H7 (cell line): ENCODE results near the gene SPAG16. TPM values are rescaled to one million over a fixed set of nuclear protein-coding genes. Genes with fewer than 3 reads are reported as not detected.

Experiments used
- DNase-seq: peaks from one replicate; pipeline ENCODE4 v3.0.0; 2012
- H3K27me3 ChIP-seq: 2 replicates; pipeline ENCODE4 v1.6.0; 2011; ENCODE audit warnings: mild to moderate bottlenecking, low read length; ENCODE audit not compliant: control insufficient read depth, insufficient read depth
- H3K36me3 ChIP-seq: replicated peaks from 2 replicates; pipeline ENCODE4 v1.5.1; 2011; ENCODE audit warnings: low read length; ENCODE audit not compliant: control insufficient read depth, insufficient read depth
- H3K4me3 ChIP-seq: 2 replicates; pipeline ENCODE4 v1.5.1; 2011; ENCODE audit warnings: low read depth, mild to moderate bottlenecking, control low read depth, low read length, moderate library complexity; ENCODE audit not compliant: insufficient read depth
- total RNA-seq: library from RNA; depleted of rRNA; stranded (reverse); fragments of >200 nt; shearing (Covaris generic); gene quantifications from 2 replicates; pipeline ENCODE4 v1.2.3, GENCODE V29; 2014

Gene SPAG16
- total RNA-seq, 1 experiment from 2014 or later, result 17.2 TPM

DNA sequence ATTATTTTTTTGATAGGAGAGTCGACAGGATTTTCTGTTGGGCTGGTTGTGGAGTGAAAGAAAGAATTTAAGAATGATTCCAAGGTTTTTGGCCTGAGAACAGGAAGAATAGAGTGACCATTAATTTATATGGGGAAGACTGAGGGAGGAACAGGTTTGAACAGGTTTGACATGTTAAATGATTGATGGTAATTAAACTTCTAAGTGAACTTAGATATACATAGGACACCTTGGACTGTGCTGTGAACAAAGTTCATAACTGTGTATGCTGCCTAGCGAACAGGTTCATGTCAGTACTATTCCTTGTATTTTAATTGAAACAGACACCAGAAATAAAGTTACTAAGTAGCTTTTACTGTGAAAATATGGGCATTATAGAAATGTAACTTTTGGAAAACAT, 212.0 kb downstream of the SPAG16 start:
- H3K36me3 ChIP-seq, result no peaks in the 10 kb centered on the region
- H3K4me3 ChIP-seq, result no peak overlapping the region
- no peak for DNase-seq
- no peaks in the 10 kb centered on the region for H3K27me3 ChIP-seq

DNA sequence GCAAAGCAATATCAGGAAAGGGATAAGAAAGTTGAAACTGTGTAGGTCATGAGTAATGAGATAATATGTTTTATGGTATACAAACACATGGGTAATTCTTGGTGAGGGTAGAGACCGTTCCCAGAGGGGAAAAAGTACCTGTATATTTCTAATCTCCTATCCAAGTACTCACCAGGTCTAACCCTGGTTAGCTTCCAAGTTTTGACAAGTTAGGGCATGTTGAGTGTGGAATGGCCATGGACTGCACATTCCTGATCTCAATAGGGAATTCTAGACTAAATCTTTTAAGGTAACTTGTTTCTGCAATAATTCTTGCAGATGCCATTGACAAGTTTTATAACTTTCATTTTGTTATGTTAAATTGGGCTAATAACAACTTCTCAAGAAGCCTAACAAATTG, 216.6 kb downstream of the SPAG16 start:
- Histone ChIP-seq H3K36me3 (no peaks in the 10 kb centered on the region), H3K4me3 (no peak overlapping the region), H3K27me3 (no peaks in the 10 kb centered on the region)
- no peak for DNase-seq

GRCh38 chr2:213524164-213524563, 239.9 kb downstream of the SPAG16 start:
- DNase-seq, result no peak
- no peak overlapping the region for H3K4me3 ChIP-seq
- no peaks in the 10 kb centered on the region for H3K27me3 ChIP-seq
- no peaks in the 10 kb centered on the region for H3K36me3 ChIP-seq

- H3K27me3 ChIP-seq, result no peaks in the 10 kb centered on the region
- no peak overlapping the region for H3K4me3 ChIP-seq
- no peaks in the 10 kb centered on the region for H3K36me3 ChIP-seq
Measured at GRCh38 chr2:213537579-213537978, 253.3 kb downstream of the SPAG16 start.

GRCh38 chr2:213544940-213545339, 260.7 kb downstream of the SPAG16 start:
- no peak for DNase-seq
- no peaks in the 10 kb centered on the region for H3K36me3 ChIP-seq
- H3K4me3 ChIP-seq, result no peak overlapping the region
- H3K27me3 ChIP-seq, result no peaks in the 10 kb centered on the region

More at GRCh38 chr2:213537579-213537978, 253.3 kb downstream of the SPAG16 start:
- DNase-seq, result no peak

- Histone ChIP-seq H3K36me3 (no peaks in the 10 kb centered on the region), H3K4me3 (no peak overlapping the region), H3K27me3 (no peaks in the 10 kb centered on the region)
- DNase-seq, result no peak
Measured at GRCh38 chr2:213545481-213545880, 261.2 kb downstream of the SPAG16 start.

DNA sequence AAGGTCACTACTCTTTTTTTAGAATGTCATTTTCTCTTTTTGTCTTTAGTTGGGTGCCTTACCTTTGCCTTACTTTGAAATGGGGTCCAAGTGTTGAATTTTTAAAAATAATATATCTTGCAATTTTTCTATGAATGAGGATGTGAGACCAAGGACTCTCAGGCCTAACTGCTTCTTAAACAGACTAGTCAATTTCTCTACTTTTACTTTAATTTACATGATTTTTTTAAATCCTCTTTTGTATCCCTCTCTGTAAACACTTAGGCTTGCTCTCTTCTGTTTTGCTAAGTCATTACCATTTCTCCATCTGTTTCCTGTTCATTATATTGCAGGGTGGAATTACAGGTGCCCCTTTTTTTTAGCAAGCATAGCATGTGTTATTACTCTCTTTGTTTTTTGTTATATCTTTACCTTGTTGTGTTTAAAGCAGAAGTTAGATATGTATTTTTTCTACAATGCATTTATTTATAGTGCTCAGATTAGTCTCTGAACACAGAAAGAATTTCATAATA, 261.8 kb downstream of the SPAG16 start:
- DNase-seq, result no peak
- Histone ChIP-seq H3K27me3 (no peaks in the 10 kb centered on the region), H3K4me3 (no peak overlapping the region), H3K36me3 (no peaks in the 10 kb centered on the region)

DNA sequence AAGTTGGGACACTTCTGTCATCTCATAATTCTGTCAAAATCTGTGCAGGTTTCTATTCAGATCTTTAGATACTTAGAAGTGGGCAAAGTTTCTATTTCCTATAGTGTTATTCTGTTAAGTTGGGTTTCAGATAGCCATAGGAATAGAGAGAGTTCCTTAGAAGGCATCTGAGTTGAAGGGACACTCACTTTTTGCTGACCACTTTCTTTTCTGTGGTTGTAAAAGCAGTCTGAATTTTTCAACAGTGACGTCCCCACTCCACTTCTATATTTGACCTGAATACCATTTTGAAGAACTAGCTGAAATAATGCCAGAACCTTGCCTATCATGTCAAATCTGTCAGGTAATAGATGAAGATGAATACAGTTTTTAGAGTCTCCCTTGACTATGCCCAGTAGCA, 267.3 kb downstream of the SPAG16 start:
- DNase-seq, result no peak
- Histone ChIP-seq H3K36me3 (no peaks in the 10 kb centered on the region), H3K27me3 (no peaks in the 10 kb centered on the region), H3K4me3 (no peak overlapping the region)

GRCh38 chr2:213559053-213559452, 274.8 kb downstream of the SPAG16 start:
- H3K27me3 ChIP-seq, result no peaks in the 10 kb centered on the region
- no peaks in the 10 kb centered on the region for H3K36me3 ChIP-seq
- no peak overlapping the region for H3K4me3 ChIP-seq
- no peak for DNase-seq

DNA sequence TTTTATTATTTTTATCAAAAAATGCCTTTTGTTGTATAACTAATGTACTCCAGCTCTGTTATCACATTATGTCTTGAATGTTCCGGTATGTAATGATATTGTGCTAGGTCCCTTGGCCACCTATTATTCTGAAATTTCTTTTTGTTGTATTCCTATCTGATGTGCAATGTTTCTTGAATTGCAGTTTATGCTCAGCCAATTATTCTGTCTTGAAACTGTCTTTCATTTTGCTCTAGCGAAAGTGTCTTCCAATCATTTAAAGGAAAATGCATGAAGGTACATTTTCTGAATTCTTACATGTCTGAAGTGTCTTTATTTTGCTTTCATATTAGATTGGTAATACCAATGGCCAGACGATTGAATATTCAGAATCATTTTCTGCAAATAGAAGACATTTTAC, 277.5 kb downstream of the SPAG16 start:
- no peak for DNase-seq
- H3K4me3 ChIP-seq, result no peak overlapping the region
- no peaks in the 10 kb centered on the region for H3K36me3 ChIP-seq
- no peaks in the 10 kb centered on the region for H3K27me3 ChIP-seq

DNA sequence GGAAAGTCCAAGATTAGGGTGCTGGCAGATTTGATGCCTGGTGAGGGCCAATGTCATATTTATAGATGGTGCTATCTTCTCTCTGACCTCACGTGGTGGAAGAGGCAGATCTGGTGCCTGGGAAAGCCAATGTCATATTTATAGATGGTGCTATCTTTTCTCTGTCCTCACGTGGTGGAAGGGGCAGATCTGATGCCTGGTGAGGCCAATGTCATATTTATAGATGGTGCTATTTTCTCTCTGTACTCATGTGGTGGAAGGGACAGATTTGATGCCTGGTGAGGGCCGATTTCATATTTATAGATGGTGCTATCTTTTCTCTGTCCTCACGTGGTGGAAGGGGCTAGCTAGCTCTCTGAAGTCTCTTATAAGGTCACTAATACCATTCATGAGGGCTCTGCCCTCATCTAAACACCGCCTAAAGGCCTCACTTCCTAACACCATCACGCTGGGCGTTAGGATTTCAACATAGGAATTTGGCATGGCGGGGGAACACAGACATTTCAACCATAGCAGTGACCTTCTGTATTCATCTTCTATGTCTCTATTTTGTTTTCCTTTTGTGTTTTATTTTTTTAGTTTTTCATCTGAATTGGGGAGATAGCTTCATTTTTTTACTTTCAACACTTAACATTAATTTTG, 278.4 kb downstream of the SPAG16 start:
- H3K4me3 ChIP-seq, result no peak overlapping the region
- H3K36me3 ChIP-seq, result no peaks in the 10 kb centered on the region
- no peak for DNase-seq
- H3K27me3 ChIP-seq, result no peaks in the 10 kb centered on the region

DNA sequence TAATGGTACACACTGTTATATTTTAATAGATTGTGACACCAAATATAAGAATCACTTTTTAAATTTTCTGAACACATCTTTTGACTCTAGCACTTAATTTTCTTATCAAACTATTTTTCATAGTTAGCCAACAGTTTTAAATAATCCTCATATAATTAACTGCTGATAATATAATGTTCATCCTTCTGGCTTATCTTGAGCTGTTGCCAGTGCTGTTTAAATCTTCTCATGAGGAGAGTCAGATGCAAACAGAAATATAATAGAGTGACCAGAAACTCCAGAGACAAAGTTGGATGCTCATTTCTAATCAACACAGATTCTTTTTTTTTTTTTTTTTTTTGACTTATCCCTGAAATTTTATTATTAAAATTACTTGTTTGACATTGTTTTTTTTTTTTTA, 282.6 kb downstream of the SPAG16 start:
- Histone ChIP-seq H3K36me3 (no peaks in the 10 kb centered on the region), H3K27me3 (no peaks in the 10 kb centered on the region), H3K4me3 (no peak overlapping the region)
- DNase-seq, result no peak

GRCh38 chr2:213609570-213610170, 325.4 kb downstream of the SPAG16 start:
- no peak for DNase-seq
- H3K27me3 ChIP-seq, result no peaks in the 10 kb centered on the region
- H3K4me3 ChIP-seq, result no peak overlapping the region
- H3K36me3 ChIP-seq, result no peaks in the 10 kb centered on the region

DNA sequence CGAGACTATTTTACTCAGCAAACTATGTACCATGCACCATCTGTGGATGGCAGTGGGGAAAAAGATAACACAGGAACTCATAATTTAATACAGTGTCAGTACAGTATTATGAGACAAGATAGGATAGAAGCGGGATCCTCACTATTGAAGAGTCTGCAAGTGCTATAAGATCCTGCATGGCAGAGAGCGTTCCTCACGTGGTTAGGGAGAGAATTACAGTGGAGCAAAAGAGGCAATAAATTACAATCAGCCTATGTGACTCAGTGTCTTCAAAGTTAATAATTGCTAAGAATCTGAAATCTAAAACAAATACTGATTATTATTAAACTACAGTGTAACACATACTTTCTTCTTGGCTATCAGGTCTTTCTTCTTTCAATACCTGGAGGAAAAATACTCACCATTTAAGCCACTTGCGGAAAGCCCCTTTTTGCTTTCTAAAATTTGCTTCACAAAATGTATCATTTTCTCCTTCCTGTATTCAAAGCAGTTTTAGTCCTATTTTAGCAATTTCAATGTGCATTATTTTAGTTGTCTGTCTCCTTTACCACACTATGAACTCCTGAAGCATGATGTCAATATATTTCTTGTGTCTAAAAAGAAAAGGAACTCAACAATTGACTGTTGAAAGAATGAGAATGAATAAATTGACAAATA, 342.9 kb downstream of the SPAG16 start:
- H3K4me3 ChIP-seq, result no peak overlapping the region
- DNase-seq, result no peak
- no peaks in the 10 kb centered on the region for H3K36me3 ChIP-seq
- H3K27me3 ChIP-seq, result no peaks in the 10 kb centered on the region

GRCh38 chr2:213627835-213628460, 343.7 kb downstream of the SPAG16 start:
- no peak overlapping the region for H3K4me3 ChIP-seq
- DNase-seq, result no peak
- H3K36me3 ChIP-seq, result no peaks in the 10 kb centered on the region
- no peaks in the 10 kb centered on the region for H3K27me3 ChIP-seq
